Dermis blood vessel endothelial cell (primary cell): ENCODE results near the gene PLCB4. TPM values are rescaled to one million over a fixed set of nuclear protein-coding genes. Genes with fewer than 3 reads are reported as not detected.

ENCODE experiments used
- DNase-seq: peaks from one replicate; pipeline ENCODE4 v3.0.0; 2010
- total RNA-seq: library from RNA; depleted of rRNA; stranded (reverse); fragments of >200 nt; gene quantifications from 2 replicates; pipeline ENCODE4 v1.2.3, GENCODE V29; 2014

PLCB4 gene
- total RNA-seq, 1 donor from 2014 or later, result 9.9 TPM

DNA sequence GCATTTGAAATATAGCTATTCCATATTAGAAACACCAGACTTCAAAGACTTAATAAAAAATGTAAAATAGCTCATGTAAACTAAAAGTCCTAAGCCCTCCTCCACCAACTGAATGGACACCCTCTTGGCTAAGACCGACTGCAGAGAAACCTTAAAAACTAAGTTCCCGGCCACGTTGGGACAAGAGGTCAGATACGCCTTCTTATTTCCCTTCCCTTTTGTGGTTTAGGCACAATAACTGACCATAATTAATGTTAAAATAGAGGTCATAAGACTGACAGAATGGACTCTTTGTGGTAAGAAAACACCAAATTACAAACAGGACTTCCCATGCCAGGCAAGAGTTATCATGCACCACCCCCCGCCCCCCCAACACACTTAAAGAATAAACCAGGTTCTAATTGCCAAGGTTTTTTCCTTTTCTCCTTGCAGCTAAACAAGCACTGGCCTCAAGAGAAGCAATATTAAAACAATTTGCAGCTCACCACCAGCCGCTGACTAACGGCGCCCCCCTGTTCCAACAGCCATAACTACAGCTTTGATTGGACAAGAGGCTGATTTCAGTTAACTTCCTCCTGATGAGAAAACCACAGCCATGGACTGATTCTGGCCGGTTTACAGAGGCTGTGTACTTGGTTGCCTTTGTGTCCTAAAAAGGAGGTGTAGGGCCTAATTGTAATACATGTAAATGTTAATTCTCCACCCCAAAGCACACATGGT, 434.8 kb downstream of the PLCB4 start:
- DNase-seq, result no peak

- no peak for DNase-seq
Observed at GRCh38 chr20:9506280-9506821, 437.5 kb downstream of the PLCB4 start.

GRCh38 chr20:9506964-9507369, 438.1 kb downstream of the PLCB4 start:
- DNase-seq, result no peak

DNA sequence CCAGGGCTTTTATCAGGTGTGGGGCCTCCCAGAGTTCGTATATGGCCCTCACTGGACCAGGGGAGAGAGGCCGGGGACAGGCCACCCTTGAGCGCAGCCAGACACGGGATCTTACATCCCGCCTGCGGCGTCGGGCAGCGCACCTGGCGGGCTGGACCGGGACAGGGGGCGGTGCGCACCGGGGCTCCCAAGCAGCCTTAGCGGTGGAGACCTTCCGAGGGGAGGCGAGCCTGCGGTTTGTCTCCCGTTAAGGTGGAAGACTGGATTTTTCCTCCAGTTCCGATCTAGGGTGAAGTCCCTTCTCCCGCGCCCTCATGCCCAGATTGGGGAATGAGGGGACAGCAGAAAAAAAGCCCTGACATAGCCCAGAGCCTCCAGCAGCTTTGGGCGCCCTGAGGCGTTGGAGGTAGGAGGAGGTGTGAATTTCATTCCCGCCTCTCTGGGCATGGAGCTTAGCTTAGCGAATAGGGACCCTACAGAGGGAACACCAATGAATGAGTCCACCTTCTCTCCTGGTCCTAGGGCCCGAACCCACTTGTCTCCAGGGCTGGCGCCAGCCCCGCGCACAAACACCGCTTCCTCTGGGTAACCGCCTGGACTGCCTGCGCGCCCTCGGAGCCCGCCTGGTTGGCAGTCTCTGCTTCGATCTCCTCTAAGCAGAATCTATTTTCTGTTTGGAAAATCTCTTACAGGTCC, 438.8 kb downstream of the PLCB4 start:
- no peak for DNase-seq

DNA sequence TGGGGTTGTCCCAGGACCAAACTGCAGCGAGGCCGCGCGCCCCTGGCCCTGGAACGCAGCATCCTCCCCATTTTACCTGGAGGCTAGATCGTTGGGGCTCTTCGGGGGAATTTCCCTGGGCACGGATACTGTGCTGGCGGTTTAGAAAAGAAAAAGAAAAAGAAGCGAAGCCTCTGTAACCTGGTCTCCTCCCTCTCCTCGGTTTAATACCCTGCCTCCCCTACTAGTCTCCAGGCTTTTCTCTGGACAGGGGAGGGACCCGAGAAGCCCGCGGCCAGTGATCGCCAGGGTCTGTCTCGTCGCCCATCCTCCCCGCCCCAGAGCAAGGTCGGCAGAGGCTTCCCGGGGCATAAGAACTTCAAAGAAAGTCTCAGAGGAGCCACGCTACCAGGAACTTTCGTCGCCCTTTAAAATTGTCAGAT, 439.4 kb downstream of the PLCB4 start:
- no peak for DNase-seq

DNA sequence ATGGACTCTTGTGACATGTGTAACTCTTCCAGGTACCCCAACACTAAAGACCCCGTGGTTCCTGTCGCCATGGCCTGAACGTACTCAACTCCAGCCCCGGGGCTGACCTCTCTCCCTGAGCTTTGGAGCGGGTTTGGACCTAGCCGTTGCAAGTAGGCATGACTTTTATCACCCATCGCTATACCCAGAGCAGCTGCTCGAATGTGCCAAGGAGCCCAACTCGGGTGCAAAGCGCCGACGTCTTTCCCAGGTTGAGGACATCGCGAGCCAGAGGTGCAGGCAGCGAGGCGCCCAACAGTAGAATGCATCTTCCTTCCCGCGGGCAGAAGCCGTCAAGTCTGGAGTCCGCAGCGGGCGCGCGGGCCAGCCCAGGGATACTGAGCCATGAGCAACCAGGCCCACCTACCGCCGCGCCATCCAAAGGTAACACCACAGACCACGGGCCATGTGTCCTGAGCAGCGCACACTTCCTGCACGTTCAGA, 439.9 kb downstream of the PLCB4 start:
- DNase-seq, result no peak

- DNase-seq, result no peak
Observed at GRCh38 chr20:9509246-9509645, 440.4 kb downstream of the PLCB4 start.

- no peak for DNase-seq
Observed at GRCh38 chr20:9510911-9511310, 442.0 kb downstream of the PLCB4 start.

- DNase-seq, result no peak
Observed at GRCh38 chr20:9514072-9514460, 445.2 kb downstream of the PLCB4 start.

DNA sequence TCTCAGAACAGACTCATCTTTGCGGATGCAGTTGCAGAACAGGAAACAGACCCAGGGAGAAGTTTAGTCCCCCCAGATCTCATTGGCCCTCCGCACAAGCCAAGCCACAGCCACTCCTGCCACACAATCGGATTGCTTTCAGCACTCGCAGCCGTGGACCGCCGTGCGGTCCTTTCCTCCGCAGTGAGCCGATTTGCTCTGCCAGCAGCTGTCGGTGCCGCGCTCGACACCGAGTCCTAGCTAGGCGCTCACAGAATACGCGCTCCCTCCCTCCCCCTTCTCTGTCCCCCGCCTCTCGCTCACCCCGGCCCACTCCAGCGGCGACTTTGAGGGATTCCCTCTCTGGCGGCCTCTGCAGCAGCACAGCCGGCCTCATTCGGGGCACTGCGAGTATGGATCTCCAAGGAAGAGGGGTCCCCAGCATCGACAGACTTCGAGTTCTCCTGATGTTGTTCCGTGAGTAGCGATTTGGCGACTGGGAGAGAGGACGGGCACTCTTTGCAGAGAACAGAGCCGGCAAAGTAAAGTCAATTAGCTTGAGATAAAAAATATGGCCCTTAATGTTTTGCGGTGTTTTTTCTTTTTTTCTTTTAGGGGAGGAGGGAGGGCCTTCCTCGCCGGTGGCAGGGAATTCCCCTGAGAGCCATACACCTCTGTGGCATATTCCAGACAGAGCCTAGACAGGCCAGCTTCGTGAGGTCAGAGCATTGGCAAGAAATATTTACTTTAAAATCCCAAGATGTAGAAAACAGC, 445.8 kb downstream of the PLCB4 start, which contains the start of gene LAMP5:
Gene LAMP5, plus strand, starts transcription at position 130 of the 753 bp plus-strand sequence. Its CDS starts 263 bp downstream, at position 393.
- peak; percentile 47 for DNase-seq

DNA sequence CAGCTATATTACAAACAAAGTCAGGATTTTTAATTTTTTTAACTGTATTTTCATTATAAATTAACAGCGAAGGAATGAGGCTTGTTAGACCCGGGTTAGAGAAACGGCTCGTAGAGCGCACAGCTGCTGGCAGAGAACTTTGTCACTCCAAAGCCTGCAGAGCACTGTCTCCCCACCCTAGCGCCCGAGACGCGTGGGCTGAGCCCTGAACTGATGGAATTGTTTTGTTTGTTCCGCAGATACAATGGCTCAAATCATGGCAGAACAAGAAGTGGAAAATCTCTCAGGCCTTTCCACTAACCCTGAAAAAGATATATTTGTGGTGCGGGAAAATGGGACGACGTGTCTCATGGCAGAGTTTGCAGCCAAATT, 446.3 kb downstream of the PLCB4 start:
- DNase-seq, result no peak

- no peak for DNase-seq
Observed at GRCh38 chr20:9515741-9516233, 446.9 kb downstream of the PLCB4 start.

DNA sequence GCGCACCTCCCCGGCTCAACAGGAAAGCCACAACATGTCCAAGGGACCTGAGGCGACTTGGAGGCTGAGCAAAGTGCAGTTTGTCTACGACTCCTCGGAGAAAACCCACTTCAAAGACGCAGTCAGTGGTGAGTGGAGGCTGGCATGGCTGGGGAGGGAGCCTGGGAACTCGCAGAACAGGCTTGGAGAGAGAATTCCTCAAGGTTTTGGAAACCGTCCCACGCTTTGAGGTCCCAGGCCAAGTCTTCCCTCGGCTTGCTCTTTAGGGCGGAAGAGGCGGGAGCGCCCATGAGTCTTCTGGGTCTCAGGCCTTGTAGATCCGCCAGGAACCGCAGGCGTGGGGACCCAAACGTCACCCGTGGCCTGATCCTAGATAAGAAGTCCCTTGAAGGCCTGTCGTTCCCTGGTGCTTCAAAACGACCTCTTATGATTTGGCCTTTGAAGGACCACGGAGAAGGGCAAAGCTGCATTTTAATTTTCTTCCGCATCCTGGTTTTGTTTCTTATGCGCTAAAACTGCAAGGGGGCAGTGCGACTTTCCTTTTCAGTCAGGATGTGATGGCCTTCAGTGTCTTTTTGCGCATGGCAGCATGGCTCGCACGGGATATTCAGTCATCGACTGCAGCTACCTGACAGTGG, 447.5 kb downstream of the PLCB4 start:
- no peak for DNase-seq

- DNase-seq, result no peak
Observed at GRCh38 chr20:9517297-9518162, 448.6 kb downstream of the PLCB4 start.

GRCh38 chr20:9518576-9519175, 449.8 kb downstream of the PLCB4 start:
- no peak for DNase-seq

DNA sequence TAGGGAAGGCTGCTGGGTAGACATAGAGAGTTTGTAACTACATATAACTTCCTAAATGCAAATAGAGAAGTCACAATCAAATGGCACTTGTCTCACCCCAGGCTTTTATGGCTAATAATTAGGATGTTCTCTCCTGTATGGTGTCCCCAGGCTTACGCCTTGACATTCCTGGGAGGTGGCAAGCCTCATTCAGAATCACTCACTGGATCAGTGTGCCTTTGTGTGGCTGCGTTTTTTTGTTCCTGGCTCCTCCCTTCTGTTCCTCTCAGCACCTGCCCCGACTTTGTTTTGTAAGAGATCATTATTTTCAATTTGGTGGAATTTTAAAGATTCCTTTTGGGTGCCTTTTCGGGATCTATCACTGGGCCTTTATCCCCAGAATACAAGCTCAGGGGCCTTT, 451.2 kb downstream of the PLCB4 start:
- no peak for DNase-seq

GRCh38 chr20:9523636-9524035, 454.7 kb downstream of the PLCB4 start:
- no peak for DNase-seq
